NCI-H524 treated with DMSO at 0.1 percent for 48 hours (cell line): ENCODE measurements around the gene ZNF629.

Experiments used
- DNase-seq: peaks from one replicate; lab custom pipeline; 2025; lab: John Stamatoyannopoulos, UW

Gene ZNF629

GRCh38 chr16:30786115-30786935 lies 680 bp downstream of the ZNF629 start:
- no peak for DNase-seq

GRCh38 chr16:30785126-30786106 lies 1.6 kb downstream of the ZNF629 start:
- no peak for DNase-seq

- no peak for DNase-seq
Measured at GRCh38 chr16:30784215-30784614, 2.8 kb downstream of the ZNF629 start.

- no peak for DNase-seq
Measured at GRCh38 chr16:30783280-30784109, 3.5 kb downstream of the ZNF629 start.

- no peak for DNase-seq
Measured at GRCh38 chr16:30782486-30783279, 4.3 kb downstream of the ZNF629 start.

- no peak for DNase-seq
Measured at GRCh38 chr16:30780549-30780948, 6.5 kb downstream of the ZNF629 start.

- DNase-seq, result no peak
Measured at GRCh38 chr16:30780021-30780420, 7.0 kb downstream of the ZNF629 start.

- DNase-seq, result no peak
Measured at GRCh38 chr16:30779596-30779995, 7.4 kb downstream of the ZNF629 start.

GRCh38 chr16:30778549-30779244 lies 8.3 kb downstream of the ZNF629 start:
- no peak for DNase-seq

- DNase-seq, result no peak
Measured at GRCh38 chr16:30777591-30778297, 9.3 kb downstream of the ZNF629 start.

- no peak for DNase-seq
Measured at GRCh38 chr16:30775392-30776188, 11.4 kb downstream of the ZNF629 start.

GRCh38 chr16:30775131-30775391 lies 11.9 kb downstream of the ZNF629 start:
- DNase-seq, result no peak

- DNase-seq, result no peak
Measured at GRCh38 chr16:30774367-30775130, 12.5 kb downstream of the ZNF629 start.

- DNase-seq, result no peak
Measured at GRCh38 chr16:30773826-30774225, 13.2 kb downstream of the ZNF629 start.

GRCh38 chr16:30771726-30772125 lies 15.3 kb downstream of the ZNF629 start:
- no peak for DNase-seq

- no peak for DNase-seq
Measured at GRCh38 chr16:30769379-30770089, 17.5 kb downstream of the ZNF629 start.

GRCh38 chr16:30768583-30769181 lies 18.3 kb downstream of the ZNF629 start:
- no peak for DNase-seq
